Measurements from ENCODE around the gene FLYWCH1.

- TF ChIP-seq POLR2AphosphoS5 (IDR thresholded peaks at IDR 0.05; ENCODE audit: insufficient read depth, low read depth, low read length) (no peak), CTCF (IDR thresholded peaks at IDR 0.05; ENCODE audit: extremely low read depth in 1 of 2, insufficient read depth in 1 of 2, low read depth in 1 of 2, low read length in 2 of 2) (no peak), POLR2A (IDR thresholded peaks at IDR 0.05; ENCODE audit: low read depth, low read length) (no peak), EZH2 (IDR thresholded peaks at IDR 0.05; ENCODE audit: borderline replicate concordance, low read depth, low read length, severe bottlenecking) (no peak)
These were observed 43.7 kb downstream of the FLYWCH1 start for GRCh38 chr16:2955438-2955778.

Measured in endothelial cell of umbilical vein (primary cell).